ENCODE results near the gene PRM3. TPM values are rescaled to one million over a fixed set of nuclear protein-coding genes. Genes with fewer than 3 reads are reported as not detected.

PRM3 gene
- total RNA-seq, 2 experiments from 2014 or later: not detected

- H3K9me3 Mint-ChIP-seq: no peaks in the 10 kb centered on the region
- H3K4me3 Mint-ChIP-seq: no peak overlapping the region
- H3K27me3 Mint-ChIP-seq: no peaks in the 10 kb centered on the region
- H3K4me1 Mint-ChIP-seq (ENCODE audit: low read depth): no peaks in the 10 kb centered on the region
- intact Hi-C loops (cut with micrococcal nuclease): no loop called here
- POLR2A ChIA-PET: interaction anchor here (0.6 to 0.7 kb wide), 2 partner anchors 9 to 25 kb away, joined by 3 read pairs; no protein-coding TSS in a partner anchor
- DNase-seq: no peak
- no peak for ATAC-seq
- CTCF ChIA-PET: interaction anchor here (0.5 kb wide), 1 partner anchor 19 kb away, joined by 3 read pairs; no protein-coding TSS in a partner anchor
- TF ChIP-seq CTCF (IDR thresholded peaks at IDR 0.05): no peak
- H3K27ac Mint-ChIP-seq: no peak overlapping the region
- no peaks in the 10 kb centered on the region for H3K36me3 Mint-ChIP-seq (ENCODE audit: low read depth)
Observed at GRCh38 chr16:11276896-11277593, 3.6 kb upstream of the PRM3 start.

GRCh38 chr16:11276143-11276895, 2.9 kb upstream of the PRM3 start, which contains the start of gene PRM2:
PRM2 (minus strand) TSS chr16:11276480; CDS start chr16:11276370, 110 bp downstream.
- Mint-ChIP-seq H3K9me3 (no peaks in the 10 kb centered on the region), H3K36me3 (ENCODE audit: low read depth) (no peaks in the 10 kb centered on the region), H3K4me1 (ENCODE audit: low read depth) (no peaks in the 10 kb centered on the region), H3K27ac (no peak within 1 kb of the TSS), H3K4me3 (no peak within 1 kb of the TSS), H3K27me3 (no peaks in the 10 kb centered on the region)
- DNase-seq (no peak), ATAC-seq (no peak)
- ChIA-PET POLR2A (interaction anchor here (0.6 to 0.7 kb wide), 2 partner anchors 8 to 24 kb away, joined by 3 read pairs; no protein-coding TSS in a partner anchor), CTCF (interaction anchor here (0.5 kb wide), 1 partner anchor 18 kb away, joined by 3 read pairs; no protein-coding TSS in a partner anchor)
- TF ChIP-seq CTCF (IDR thresholded peaks at IDR 0.05): no peak
- intact Hi-C loops (cut with micrococcal nuclease): no loop called here

- H3K36me3 Mint-ChIP-seq (ENCODE audit: low read depth): no peaks in the 10 kb centered on the region
- CTCF ChIA-PET: no interaction called here
- no peak for TF ChIP-seq CTCF (IDR thresholded peaks at IDR 0.05)
- intact Hi-C loops (cut with micrococcal nuclease): no loop called here
- no peak overlapping the region for H3K4me3 Mint-ChIP-seq
- DNase-seq (no peak), ATAC-seq (no peak)
- no peak overlapping the region for H3K27ac Mint-ChIP-seq
- no peaks in the 10 kb centered on the region for H3K4me1 Mint-ChIP-seq (ENCODE audit: low read depth)
- no peaks in the 10 kb centered on the region for H3K9me3 Mint-ChIP-seq
- H3K27me3 Mint-ChIP-seq: no peaks in the 10 kb centered on the region
- POLR2A ChIA-PET: no interaction called here
Observed at GRCh38 chr16:11274964-11275363, 1.5 kb upstream of the PRM3 start.

- ChIA-PET POLR2A (interaction anchor here (0.9 to 2.0 kb wide), 5 partner anchors 10 to 86 kb away, joined by 3 to 7 read pairs (median 3); no protein-coding TSS in a partner anchor), CTCF (interaction anchor here (0.7 to 1.3 kb wide), 3 partner anchors 9 to 15 kb away, joined by 3 to 4 read pairs (median 3); no protein-coding TSS in a partner anchor)
- H3K27ac Mint-ChIP-seq: no peak overlapping the region
- H3K27me3 Mint-ChIP-seq: no peaks in the 10 kb centered on the region
- no peak for DNase-seq
- no peaks in the 10 kb centered on the region for H3K4me1 Mint-ChIP-seq (ENCODE audit: low read depth)
- H3K36me3 Mint-ChIP-seq (ENCODE audit: low read depth): no peaks in the 10 kb centered on the region
- no peaks in the 10 kb centered on the region for H3K9me3 Mint-ChIP-seq
- no peak for ATAC-seq
- intact Hi-C loops (cut with micrococcal nuclease): no loop called here
- H3K4me3 Mint-ChIP-seq: no peak overlapping the region
- TF ChIP-seq CTCF (IDR thresholded peaks at IDR 0.05): no peak
Observed at GRCh38 chr16:11273721-11274324, 394 bp upstream of the PRM3 start.

All from activated CD8-positive, alpha-beta T cell treated with anti-CD3 and anti-CD28 coated beads for 36 hours (primary cell).